WTC11 (cell line): ENCODE results near the gene C11orf71. TPM values are rescaled to one million over a fixed set of nuclear protein-coding genes. Genes with fewer than 3 reads are reported as not detected.

Source experiments
- ATAC-seq: fragments of 200-7000 bp; cut with Tn5 transposase; 2 replicates; pipeline ENCODE4 v1.10.0; 2021; ENCODE audit warnings: mild to moderate bottlenecking, moderate library complexity
- CTCF ChIA-PET: fragments of 300-600 bp; sonication (Branson Sonifier 250); formaldehyde crosslinking; loops from one replicate; lab custom pipeline; 2021; ENCODE audit warnings: antibody characterized with exemption; lab: Charles Lee
- POLR2A ChIA-PET: fragments of 350-600 bp; sonication (Branson Sonifier 250); formaldehyde crosslinking; loops from one replicate; lab custom pipeline; 2021; ENCODE audit warnings: antibody characterized with exemption; lab: Charles Lee
- DNase-seq: peaks from one replicate; pipeline ENCODE4 v3.0.0; 2021; ENCODE audit warnings: low spot score
- H3K27ac Mint-ChIP-seq: 2 replicates; pipeline ENCODE4 v1.8.0; 2021; ENCODE audit warnings: mixed read lengths
- H3K27me3 Mint-ChIP-seq: 2 replicates; pipeline ENCODE4 v1.8.0; 2021; ENCODE audit warnings: low read depth, mild to moderate bottlenecking, moderate library complexity, mixed read lengths
- H3K36me3 Mint-ChIP-seq: 2 replicates; pipeline ENCODE4 v1.8.0; 2021; ENCODE audit warnings: mixed read lengths
- H3K4me1 Mint-ChIP-seq: 2 replicates; pipeline ENCODE4 v1.8.0; 2022; ENCODE audit warnings: mixed read lengths
- H3K4me3 Mint-ChIP-seq: 2 replicates; pipeline ENCODE4 v1.8.0; 2021; ENCODE audit warnings: mild to moderate bottlenecking, moderate library complexity, mixed read lengths
- H3K9me3 Mint-ChIP-seq: 2 replicates; pipeline ENCODE4 v1.8.0; 2021; ENCODE audit warnings: mixed read lengths
- ATF1 ChIP-seq: sonication (generic); formaldehyde crosslinking; IDR thresholded peaks from 2 replicates; pipeline ENCODE4 v1.8.1; 2023; ENCODE audit warnings: mild to moderate bottlenecking, moderate library complexity, missing genetic modification reagents
- CREM ChIP-seq: sonication (generic); formaldehyde crosslinking; IDR thresholded peaks from 2 replicates; pipeline ENCODE4 v1.8.1; 2022; ENCODE audit warnings: mild to moderate bottlenecking, missing genetic modification reagents, moderate library complexity
- FOXP4 ChIP-seq: sonication (generic); formaldehyde crosslinking; IDR thresholded peaks from 2 replicates; pipeline ENCODE4 v1.8.0; 2022; ENCODE audit warnings: mild to moderate bottlenecking, missing genetic modification reagents
- GABPB1 ChIP-seq: sonication (generic); formaldehyde crosslinking; IDR thresholded peaks from 2 replicates; pipeline ENCODE4 v1.8.1; 2023; ENCODE audit warnings: mild to moderate bottlenecking, missing genetic modification reagents
- GRHL2 ChIP-seq: fragments of 250-450 bp; sonication (Bioruptor Pico); IDR thresholded peaks from 2 replicates; pipeline ENCODE4 v1.8.0; 2022; ENCODE audit warnings: mild to moderate bottlenecking, moderate library complexity; ENCODE audit not compliant: insufficient replicate concordance, severe bottlenecking
- IRF1 ChIP-seq: sonication (generic); formaldehyde crosslinking; IDR thresholded peaks from 2 replicates; pipeline ENCODE4 v1.8.0; 2023; ENCODE audit warnings: missing genetic modification reagents
- MLX ChIP-seq: sonication (generic); formaldehyde crosslinking; IDR thresholded peaks from 2 replicates; pipeline ENCODE4 v1.8.1; 2023; ENCODE audit warnings: mild to moderate bottlenecking, missing genetic modification reagents, moderate library complexity
- MYBL2 ChIP-seq: sonication (generic); formaldehyde crosslinking; IDR thresholded peaks from 2 replicates; pipeline ENCODE4 v1.8.1; 2023; ENCODE audit warnings: mild to moderate bottlenecking, moderate library complexity, missing genetic modification reagents
- NFE2L1 ChIP-seq: sonication (generic); formaldehyde crosslinking; IDR thresholded peaks from 2 replicates; pipeline ENCODE4 v1.8.1; 2023; ENCODE audit warnings: missing genetic modification reagents
- SOX15 ChIP-seq: fragments of 250-450 bp; sonication (Bioruptor Pico); IDR thresholded peaks from 2 replicates; pipeline ENCODE4 v1.9.0; 2021; ENCODE audit warnings: mild to moderate bottlenecking
- STAT6 ChIP-seq: sonication (generic); formaldehyde crosslinking; conservative IDR thresholded peaks from 2 replicates; pipeline ENCODE4 v1.8.1; 2023; ENCODE audit warnings: mild to moderate bottlenecking, low read depth, missing genetic modification reagents, moderate library complexity
- TP53 ChIP-seq: sonication (generic); formaldehyde crosslinking; IDR thresholded peaks from 2 replicates; pipeline ENCODE4 v1.8.1; 2023; ENCODE audit warnings: mild to moderate bottlenecking, missing genetic modification reagents
- ZBTB21 ChIP-seq: sonication (generic); formaldehyde crosslinking; IDR thresholded peaks from 2 replicates; pipeline ENCODE4 v1.8.1; 2023; ENCODE audit warnings: mild to moderate bottlenecking, missing genetic modification reagents, borderline replicate concordance
- ZNF219 ChIP-seq: sonication (generic); formaldehyde crosslinking; IDR thresholded peaks from 2 replicates; pipeline ENCODE4 v1.8.0; 2023; ENCODE audit warnings: missing genetic modification reagents, mild to moderate bottlenecking, borderline replicate concordance
- ZNF423 ChIP-seq: fragments of 250-450 bp; sonication (Bioruptor Pico); IDR thresholded peaks from 2 replicates; pipeline ENCODE4 v2.1.2; 2022; ENCODE audit warnings: mild to moderate bottlenecking, moderate library complexity
- total RNA-seq: library from RNA; stranded (reverse); gene quantifications from 3 replicates; pipeline ENCODE4 v1.2.3, GENCODE V29; 2021
- TF ChIP-seq, protein P1 (sequence below): sonication (generic); formaldehyde crosslinking; IDR thresholded peaks from 2 replicates; pipeline ENCODE4 v1.8.0; 2022; ENCODE audit warnings: missing genetic modification reagents
- TF ChIP-seq, protein P2 (sequence below): fragments of 250-450 bp; sonication (Bioruptor Pico); IDR thresholded peaks from 2 replicates; pipeline ENCODE4 v1.9.0; 2021; ENCODE audit warnings: mild to moderate bottlenecking
- TF ChIP-seq, protein P3 (sequence below): sonication (generic); formaldehyde crosslinking; IDR thresholded peaks from 2 replicates; pipeline ENCODE4 v1.8.1; 2022; ENCODE audit warnings: missing genetic modification reagents, borderline replicate concordance
- TF ChIP-seq, protein P4 (sequence below): sonication (generic); formaldehyde crosslinking; conservative IDR thresholded peaks from 2 replicates; pipeline ENCODE4 v1.8.1; 2022; ENCODE audit warnings: mild to moderate bottlenecking, missing genetic modification reagents
- TF ChIP-seq, protein P5 (sequence below): sonication (generic); formaldehyde crosslinking; IDR thresholded peaks from 2 replicates; pipeline ENCODE4 v1.8.0; 2022; ENCODE audit warnings: mild to moderate bottlenecking, missing genetic modification reagents
- TF ChIP-seq, protein P6 (sequence below): sonication (generic); formaldehyde crosslinking; IDR thresholded peaks from 2 replicates; pipeline ENCODE4 v1.8.1; 2022; ENCODE audit warnings: low read depth, missing genetic modification reagents, borderline replicate concordance

The C11orf71 gene
- total RNA-seq, 1 experiment from 2014 or later, result 5.9 TPM

DNA sequence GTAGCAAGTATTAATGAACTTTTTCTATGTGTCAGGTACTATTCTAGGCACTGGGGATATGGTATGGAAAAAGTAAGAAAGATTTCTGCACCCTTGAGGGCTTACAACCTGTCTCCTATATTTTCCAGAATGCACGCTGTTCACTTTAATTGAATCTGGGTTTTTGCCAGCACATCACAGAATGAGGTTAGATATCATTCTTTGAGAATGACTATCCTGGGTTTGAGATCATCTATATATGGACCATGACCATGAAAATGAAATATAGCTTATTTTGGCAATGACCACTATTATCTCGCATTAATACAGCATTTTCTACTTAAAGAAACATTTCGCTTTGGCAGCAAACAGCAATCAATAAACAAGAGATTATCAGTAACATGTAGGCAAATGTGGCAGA is 46.9 kb downstream of the C11orf71 start (continued):
- TF ChIP-seq, protein P1, sequence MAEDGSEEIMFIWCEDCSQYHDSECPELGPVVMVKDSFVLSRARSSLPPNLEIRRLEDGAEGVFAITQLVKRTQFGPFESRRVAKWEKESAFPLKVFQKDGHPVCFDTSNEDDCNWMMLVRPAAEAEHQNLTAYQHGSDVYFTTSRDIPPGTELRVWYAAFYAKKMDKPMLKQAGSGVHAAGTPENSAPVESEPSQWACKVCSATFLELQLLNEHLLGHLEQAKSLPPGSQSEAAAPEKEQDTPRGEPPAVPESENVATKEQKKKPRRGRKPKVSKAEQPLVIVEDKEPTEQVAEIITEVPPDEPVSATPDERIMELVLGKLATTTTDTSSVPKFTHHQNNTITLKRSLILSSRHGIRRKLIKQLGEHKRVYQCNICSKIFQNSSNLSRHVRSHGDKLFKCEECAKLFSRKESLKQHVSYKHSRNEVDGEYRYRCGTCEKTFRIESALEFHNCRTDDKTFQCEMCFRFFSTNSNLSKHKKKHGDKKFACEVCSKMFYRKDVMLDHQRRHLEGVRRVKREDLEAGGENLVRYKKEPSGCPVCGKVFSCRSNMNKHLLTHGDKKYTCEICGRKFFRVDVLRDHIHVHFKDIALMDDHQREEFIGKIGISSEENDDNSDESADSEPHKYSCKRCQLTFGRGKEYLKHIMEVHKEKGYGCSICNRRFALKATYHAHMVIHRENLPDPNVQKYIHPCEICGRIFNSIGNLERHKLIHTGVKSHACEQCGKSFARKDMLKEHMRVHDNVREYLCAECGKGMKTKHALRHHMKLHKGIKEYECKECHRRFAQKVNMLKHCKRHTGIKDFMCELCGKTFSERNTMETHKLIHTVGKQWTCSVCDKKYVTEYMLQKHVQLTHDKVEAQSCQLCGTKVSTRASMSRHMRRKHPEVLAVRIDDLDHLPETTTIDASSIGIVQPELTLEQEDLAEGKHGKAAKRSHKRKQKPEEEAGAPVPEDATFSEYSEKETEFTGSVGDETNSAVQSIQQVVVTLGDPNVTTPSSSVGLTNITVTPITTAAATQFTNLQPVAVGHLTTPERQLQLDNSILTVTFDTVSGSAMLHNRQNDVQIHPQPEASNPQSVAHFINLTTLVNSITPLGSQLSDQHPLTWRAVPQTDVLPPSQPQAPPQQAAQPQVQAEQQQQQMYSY, result no peak
- TF ChIP-seq, protein P2, sequence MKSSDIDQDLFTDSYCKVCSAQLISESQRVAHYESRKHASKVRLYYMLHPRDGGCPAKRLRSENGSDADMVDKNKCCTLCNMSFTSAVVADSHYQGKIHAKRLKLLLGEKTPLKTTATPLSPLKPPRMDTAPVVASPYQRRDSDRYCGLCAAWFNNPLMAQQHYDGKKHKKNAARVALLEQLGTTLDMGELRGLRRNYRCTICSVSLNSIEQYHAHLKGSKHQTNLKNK (CRISPR knock-in tag), result no peak
- no peak for TF ChIP-seq SOX15 (CRISPR knock-in tag)
- TF ChIP-seq GABPB1 (CRISPR knock-in tag), result no peak

DNA sequence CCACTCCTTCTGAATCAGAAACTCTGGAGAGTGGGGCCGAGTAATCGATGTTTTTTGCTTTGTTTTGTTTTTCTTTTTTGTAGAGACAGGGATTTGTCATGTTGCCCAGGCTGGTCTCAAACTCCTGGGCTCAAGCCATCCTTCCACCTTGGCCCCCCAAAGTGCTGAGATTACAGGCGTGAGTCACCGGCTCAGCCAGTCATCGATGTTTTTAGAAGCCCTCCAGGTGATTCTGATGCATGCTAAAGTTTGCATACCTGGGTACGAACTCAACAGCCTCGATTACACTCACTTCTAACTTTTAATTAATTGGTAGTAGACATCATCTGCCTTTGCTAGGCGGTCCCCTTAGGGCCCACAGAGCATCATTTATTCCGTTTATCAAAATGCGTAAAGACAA is 50.3 kb downstream of the C11orf71 start:
- H3K4me1 Mint-ChIP-seq, result peaks cover 9% of the 10 kb centered on the region; the same call in 1 of the 2 replicates
- CTCF ChIA-PET, result interaction anchor here (0.7 to 1.5 kb wide), 2 partner anchors 10 to 1101 kb away, joined by 3 to 4 read pairs; no protein-coding TSS in a partner anchor
- ATAC-seq (no peak), DNase-seq (no peak)
- peaks cover 11% of the 10 kb centered on the region for H3K36me3 Mint-ChIP-seq
- H3K27me3 Mint-ChIP-seq, result no peaks in the 10 kb centered on the region
- H3K9me3 Mint-ChIP-seq, result peaks cover 13% of the 10 kb centered on the region
- no peak overlapping the region for H3K27ac Mint-ChIP-seq
- H3K4me3 Mint-ChIP-seq, result no peak overlapping the region
- POLR2A ChIA-PET, result no interaction called here
- TF ChIP-seq GRHL2, result no peak
- TF ChIP-seq IRF1, result no peak
- no peak for TF ChIP-seq ATF1 (CRISPR knock-in tag)
- TF ChIP-seq, protein P3, sequence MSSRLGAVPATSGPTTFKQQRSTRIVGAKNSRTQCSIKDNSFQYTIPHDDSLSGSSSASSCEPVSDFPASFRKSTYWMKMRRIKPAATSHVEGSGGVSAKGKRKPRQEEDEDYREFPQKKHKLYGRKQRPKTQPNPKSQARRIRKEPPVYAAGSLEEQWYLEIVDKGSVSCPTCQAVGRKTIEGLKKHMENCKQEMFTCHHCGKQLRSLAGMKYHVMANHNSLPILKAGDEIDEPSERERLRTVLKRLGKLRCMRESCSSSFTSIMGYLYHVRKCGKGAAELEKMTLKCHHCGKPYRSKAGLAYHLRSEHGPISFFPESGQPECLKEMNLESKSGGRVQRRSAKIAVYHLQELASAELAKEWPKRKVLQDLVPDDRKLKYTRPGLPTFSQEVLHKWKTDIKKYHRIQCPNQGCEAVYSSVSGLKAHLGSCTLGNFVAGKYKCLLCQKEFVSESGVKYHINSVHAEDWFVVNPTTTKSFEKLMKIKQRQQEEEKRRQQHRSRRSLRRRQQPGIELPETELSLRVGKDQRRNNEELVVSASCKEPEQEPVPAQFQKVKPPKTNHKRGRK (CRISPR knock-in tag), result no peak
- TF ChIP-seq TP53, result no peak
- TF ChIP-seq STAT6 (CRISPR knock-in tag), result no peak
- TF ChIP-seq, protein P4, sequence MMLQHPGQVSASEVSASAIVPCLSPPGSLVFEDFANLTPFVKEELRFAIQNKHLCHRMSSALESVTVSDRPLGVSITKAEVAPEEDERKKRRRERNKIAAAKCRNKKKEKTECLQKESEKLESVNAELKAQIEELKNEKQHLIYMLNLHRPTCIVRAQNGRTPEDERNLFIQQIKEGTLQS (CRISPR knock-in tag), result no peak
- TF ChIP-seq FOXP4 (CRISPR knock-in tag), result no peak
- TF ChIP-seq CREM (CRISPR knock-in tag), result no peak
- TF ChIP-seq, protein P5, sequence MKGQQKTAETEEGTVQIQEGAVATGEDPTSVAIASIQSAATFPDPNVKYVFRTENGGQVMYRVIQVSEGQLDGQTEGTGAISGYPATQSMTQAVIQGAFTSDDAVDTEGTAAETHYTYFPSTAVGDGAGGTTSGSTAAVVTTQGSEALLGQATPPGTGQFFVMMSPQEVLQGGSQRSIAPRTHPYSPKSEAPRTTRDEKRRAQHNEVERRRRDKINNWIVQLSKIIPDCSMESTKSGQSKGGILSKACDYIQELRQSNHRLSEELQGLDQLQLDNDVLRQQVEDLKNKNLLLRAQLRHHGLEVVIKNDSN (CRISPR knock-in tag), result no peak
- no peak for TF ChIP-seq ZNF219 (CRISPR knock-in tag)
- no peak for TF ChIP-seq SOX15 (CRISPR knock-in tag)
- TF ChIP-seq ZBTB21 (CRISPR knock-in tag), result no peak
- TF ChIP-seq, protein P6, sequence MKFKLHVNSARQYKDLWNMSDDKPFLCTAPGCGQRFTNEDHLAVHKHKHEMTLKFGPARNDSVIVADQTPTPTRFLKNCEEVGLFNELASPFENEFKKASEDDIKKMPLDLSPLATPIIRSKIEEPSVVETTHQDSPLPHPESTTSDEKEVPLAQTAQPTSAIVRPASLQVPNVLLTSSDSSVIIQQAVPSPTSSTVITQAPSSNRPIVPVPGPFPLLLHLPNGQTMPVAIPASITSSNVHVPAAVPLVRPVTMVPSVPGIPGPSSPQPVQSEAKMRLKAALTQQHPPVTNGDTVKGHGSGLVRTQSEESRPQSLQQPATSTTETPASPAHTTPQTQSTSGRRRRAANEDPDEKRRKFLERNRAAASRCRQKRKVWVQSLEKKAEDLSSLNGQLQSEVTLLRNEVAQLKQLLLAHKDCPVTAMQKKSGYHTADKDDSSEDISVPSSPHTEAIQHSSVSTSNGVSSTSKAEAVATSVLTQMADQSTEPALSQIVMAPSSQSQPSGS (CRISPR knock-in tag), result no peak
- TF ChIP-seq GABPB1 (CRISPR knock-in tag), result no peak
- TF ChIP-seq MYBL2, result no peak
- TF ChIP-seq ZNF423 (CRISPR knock-in tag), result no peak
- TF ChIP-seq MLX (CRISPR knock-in tag), result no peak
- no peak for TF ChIP-seq NFE2L1 (CRISPR knock-in tag)
